Keratinocyte (primary cell): ENCODE data around the gene NDN. TPM values are rescaled to one million over a fixed set of nuclear protein-coding genes. Genes with fewer than 3 reads are reported as not detected.
"Not testable (repeated sequence)": the region's sequence is repeated elsewhere in the genome, so short reads cannot be mapped to it uniquely, and the experiment has no call there.

Experiments used
- DNase-seq: peaks from one replicate; pipeline ENCODE4 v3.0.0-alpha.2; 2011; ENCODE audit warnings: low read depth, missing footprints, low spot score
- FAIRE-seq: peaks from 2 replicates; lab custom pipeline; 2011; peaks lifted over from hg19 to GRCh38; lab: Jason Lieb, UNC
- H2AFZ ChIP-seq: 2 replicates; pipeline ENCODE4 v1.6.0; 2012; ENCODE audit warnings: low read length, control low read depth, inconsistent platforms; ENCODE audit not compliant: control insufficient read depth
- H3K27ac ChIP-seq: 2 replicates; pipeline ENCODE4 v1.5.1; 2011; ENCODE audit warnings: low read length; ENCODE audit not compliant: control insufficient read depth, insufficient read depth
- H3K27me3 ChIP-seq: 3 replicates; pipeline ENCODE4 v1.6.0; 2011; ENCODE audit warnings: low read length; ENCODE audit not compliant: control insufficient read depth, insufficient read depth; ENCODE audit errors: extremely low read depth
- H3K36me3 ChIP-seq, 2 experiments: 2 replicates in 1 of 2; 3 replicates in 1 of 2; pipeline ENCODE4 v1.5.1; 2011; ENCODE audit warnings: low read length in 2 of 2, mild to moderate bottlenecking in 1 of 2; ENCODE audit not compliant: control insufficient read depth in 2 of 2, insufficient read depth in 2 of 2; ENCODE audit errors: extremely low read depth in 1 of 2
- H3K4me1 ChIP-seq: 3 replicates; pipeline ENCODE4 v1.5.1; 2011; ENCODE audit warnings: low read length; ENCODE audit not compliant: control insufficient read depth, insufficient read depth; ENCODE audit errors: extremely low read depth
- H3K4me2 ChIP-seq: 3 replicates; pipeline ENCODE4 v1.6.0; 2011; ENCODE audit warnings: low read depth, low read length; ENCODE audit not compliant: control insufficient read depth, insufficient read depth; ENCODE audit errors: extremely low read depth
- H3K4me3 ChIP-seq, 3 experiments: fragments of 200-600 bp in 1 of 3; sonication (generic) in 1 of 3; 2 replicates in 2 of 3; 3 replicates in 1 of 3; pipeline ENCODE4 v1.5.1; 2011 to 2016; ENCODE audit warnings: low read length in 3 of 3, mild to moderate bottlenecking in 3 of 3, control low read depth in 2 of 3, inconsistent platforms in 1 of 3, low read depth in 1 of 3, mixed read lengths in 1 of 3, mixed run types in 1 of 3, moderate library complexity in 1 of 3; ENCODE audit not compliant: control insufficient read depth in 2 of 3, insufficient read depth in 2 of 3; ENCODE audit errors: extremely low read depth in 1 of 3
- H3K79me2 ChIP-seq: 2 replicates; pipeline ENCODE4 v1.6.0; 2012; ENCODE audit warnings: low read length; ENCODE audit not compliant: control insufficient read depth, insufficient read depth
- H3K9ac ChIP-seq: 3 replicates; pipeline ENCODE4 v1.6.0; 2011; ENCODE audit warnings: low read length; ENCODE audit not compliant: control insufficient read depth, insufficient read depth; ENCODE audit errors: extremely low read depth
- H3K9me1 ChIP-seq: 3 replicates; pipeline ENCODE4 v1.6.0; 2011; ENCODE audit warnings: low read length; ENCODE audit not compliant: control insufficient read depth, insufficient read depth; ENCODE audit errors: extremely low read depth
- H3K9me3 ChIP-seq: 2 replicates; pipeline ENCODE4 v1.5.1; 2012; ENCODE audit warnings: low read depth, low read length; ENCODE audit not compliant: control insufficient read depth
- H4K20me1 ChIP-seq: 3 replicates; pipeline ENCODE4 v1.6.0; 2011; ENCODE audit warnings: low read length; ENCODE audit not compliant: control insufficient read depth, insufficient read depth; ENCODE audit errors: extremely low read depth
- CTCF ChIP-seq, 3 experiments: IDR thresholded peaks in 1 of 3; conservative IDR thresholded peaks in 1 of 3; optimal IDR thresholded peaks in 1 of 3; 2 replicates in 2 of 3; 3 replicates in 1 of 3; pipeline versions ENCODE3 to v1.5.1; 2011; ENCODE audit warnings: low read length in 3 of 3, mild to moderate bottlenecking in 3 of 3, moderate library complexity in 2 of 3, control low read depth in 1 of 3, inconsistent platforms in 1 of 3; ENCODE audit not compliant: insufficient read depth in 2 of 3; ENCODE audit errors: extremely low read depth in 1 of 3
- EZH2 ChIP-seq: IDR thresholded peaks from one replicate; pipeline ENCODE4 v1.6.1; 2012; ENCODE audit warnings: inconsistent platforms, mild to moderate bottlenecking, low read length, moderate library complexity
- dilution Hi-C: fragments of 300-500 bp; cut with MboI; formaldehyde crosslinking; loops from one replicate; pipeline ENCODE4 v1.7.0; 2020; ENCODE audit warnings: low sequenced_read_pairs; ENCODE audit not compliant: extremely low pct_ligation_motif_present
- polyA plus RNA-seq, 5 experiments: library from polyadenylated mRNA; depleted of rRNA in 3 of 5; stranded (reverse) in 3 of 5; stranded (forward) in 1 of 5; unstranded in 1 of 5; fragments of >200 nt; gene quantifications; 1 replicate in 1 of 5; 2 replicates in 3 of 5; 3 replicates in 1 of 5; pipeline versions ENCODE4 v1.2.1 to v1.2.3, GENCODE V29; 2011 to 2012; ENCODE audit warnings: missing spikeins in 2 of 5, low read depth in 1 of 5, low replicate concordance in 1 of 5

Gene NDN
- polyA plus RNA-seq, 1 donor (not counting 4 experiments of a cell fraction or from before 2014, with no cell fraction given) = 0.76 TPM

- Histone ChIP-seq H3K9ac (no peak overlapping the region), H2AFZ (no peak overlapping the region), H3K36me3 (no peaks in the 10 kb centered on the region), H3K4me3 (no peak overlapping the region), H4K20me1 (no peaks in the 10 kb centered on the region), H3K79me2 (no peaks in the 10 kb centered on the region), H3K27me3 (no peaks in the 10 kb centered on the region), H3K4me2 (no peak overlapping the region), H3K4me1 (no peaks in the 10 kb centered on the region), H3K27ac (no peak overlapping the region), H3K9me1 (no peaks in the 10 kb centered on the region), H3K9me3 (no peaks in the 10 kb centered on the region)
- DNase-seq (no peak), FAIRE-seq (no peak)
- TF ChIP-seq EZH2 (no peak), CTCF (optimal IDR thresholded peaks at IDR 0.05 in 1 of 3, IDR thresholded peaks at IDR 0.05 in 1 of 3, conservative IDR thresholded peaks at IDR 0.05 in 1 of 3; ENCODE audit: extremely low read depth in 1 of 3, insufficient read depth in 2 of 3, low read length in 3 of 3) (no peak)
- dilution Hi-C loops = no loop called here
Measured at GRCh38 chr15:23734862-23735261, 47.8 kb upstream of the NDN start.

- H3K9me3 ChIP-seq, dilution Hi-C loops, H3K36me3 ChIP-seq, H3K4me2 ChIP-seq, H3K79me2 ChIP-seq, H3K4me1 ChIP-seq, H2AFZ ChIP-seq, DNase-seq, H3K27me3 ChIP-seq, H3K9me1 ChIP-seq, H3K27ac ChIP-seq, FAIRE-seq, H4K20me1 ChIP-seq, H3K9ac ChIP-seq, H3K4me3 ChIP-seq: not testable (repeated sequence)
Measured at GRCh38 chr15:23713874-23714656, 27.0 kb upstream of the NDN start.

- H3K36me3 ChIP-seq = no peaks in the 10 kb centered on the region
- FAIRE-seq (no peak), DNase-seq (no peak)
- no peak for TF ChIP-seq CTCF (optimal IDR thresholded peaks at IDR 0.05 in 1 of 3, IDR thresholded peaks at IDR 0.05 in 1 of 3, conservative IDR thresholded peaks at IDR 0.05 in 1 of 3; ENCODE audit: extremely low read depth in 1 of 3, insufficient read depth in 2 of 3, low read length in 3 of 3)
- TF ChIP-seq EZH2 = no peak
- no peak overlapping the region for H3K9ac ChIP-seq
- H3K4me1 ChIP-seq = no peaks in the 10 kb centered on the region
- H3K9me3 ChIP-seq = no peaks in the 10 kb centered on the region
- dilution Hi-C loops = no loop called here
- no peaks in the 10 kb centered on the region for H3K79me2 ChIP-seq
- no peaks in the 10 kb centered on the region for H3K27me3 ChIP-seq
- no peak overlapping the region for H3K27ac ChIP-seq
- no peak overlapping the region for H3K4me2 ChIP-seq
- H2AFZ ChIP-seq = no peak overlapping the region
- no peaks in the 10 kb centered on the region for H4K20me1 ChIP-seq
- H3K9me1 ChIP-seq = no peaks in the 10 kb centered on the region
- H3K4me3 ChIP-seq = no peak overlapping the region
Measured at GRCh38 chr15:23708332-23708731, 21.2 kb upstream of the NDN start.
